CD4-positive, alpha-beta T cell treated with Interleukin-2 at 100 ng/mL for 4 hours (primary cell): ENCODE data around the gene PRKCD.

Experiments used
- DNase-seq: peaks from one replicate; pipeline ENCODE4 v3.0.0-alpha.2; 2020; ENCODE audit warnings: low spot score

Gene PRKCD

DNA sequence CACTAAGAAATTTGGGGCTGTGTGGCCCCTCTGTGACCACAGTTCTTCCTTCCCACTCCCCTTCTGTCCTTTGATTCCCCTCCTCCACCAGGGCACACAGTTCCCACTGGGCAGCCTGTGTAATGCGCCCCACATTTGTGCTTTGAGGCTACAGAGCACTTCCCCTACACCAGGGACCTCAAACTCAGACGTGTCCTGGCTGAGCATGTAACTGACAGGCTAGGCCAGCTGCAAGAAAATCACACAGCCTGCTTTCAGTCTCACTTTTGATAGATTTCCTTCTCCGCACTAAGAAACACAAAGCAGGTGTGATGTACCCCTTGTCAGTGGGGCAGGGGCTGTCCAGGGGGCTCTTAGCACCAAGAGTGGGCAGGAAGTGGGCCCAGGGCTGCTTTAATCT lies 29.6 kb downstream of the PRKCD start:
- no peak for DNase-seq

DNA sequence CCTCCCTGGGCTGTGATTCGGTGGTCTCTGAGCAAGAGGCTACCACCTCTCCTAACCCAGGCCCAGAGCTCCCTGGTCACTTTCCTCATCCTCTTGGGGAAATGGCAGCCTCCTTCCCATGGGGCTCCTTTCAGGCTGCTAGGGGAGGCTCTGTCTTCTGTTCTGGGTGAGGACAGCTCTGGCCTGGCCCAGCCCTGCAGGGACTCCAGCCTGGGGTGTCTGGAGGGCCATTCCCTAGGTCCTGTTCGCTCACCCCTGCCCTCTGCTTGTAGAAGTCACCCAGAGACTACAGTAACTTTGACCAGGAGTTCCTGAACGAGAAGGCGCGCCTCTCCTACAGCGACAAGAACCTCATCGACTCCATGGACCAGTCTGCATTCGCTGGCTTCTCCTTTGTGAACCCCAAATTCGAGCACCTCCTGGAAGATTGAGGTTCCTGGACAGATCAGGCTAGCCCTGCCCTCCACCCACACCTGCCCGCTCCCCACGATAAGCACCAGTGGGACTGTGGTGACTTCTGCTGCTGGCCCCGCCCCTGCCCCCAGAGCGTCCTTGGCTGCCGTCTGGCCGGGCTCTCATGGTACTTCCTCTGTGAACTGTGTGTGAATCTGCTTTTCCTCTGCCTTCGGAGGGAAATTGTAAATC lies 30.9 kb downstream of the PRKCD start:
- no peak for DNase-seq

- no peak for DNase-seq
Observed at GRCh38 chr3:53192608-53193007, 31.6 kb downstream of the PRKCD start.

GRCh38 chr3:53193466-53194209 lies 32.6 kb downstream of the PRKCD start:
- no peak for DNase-seq

DNA sequence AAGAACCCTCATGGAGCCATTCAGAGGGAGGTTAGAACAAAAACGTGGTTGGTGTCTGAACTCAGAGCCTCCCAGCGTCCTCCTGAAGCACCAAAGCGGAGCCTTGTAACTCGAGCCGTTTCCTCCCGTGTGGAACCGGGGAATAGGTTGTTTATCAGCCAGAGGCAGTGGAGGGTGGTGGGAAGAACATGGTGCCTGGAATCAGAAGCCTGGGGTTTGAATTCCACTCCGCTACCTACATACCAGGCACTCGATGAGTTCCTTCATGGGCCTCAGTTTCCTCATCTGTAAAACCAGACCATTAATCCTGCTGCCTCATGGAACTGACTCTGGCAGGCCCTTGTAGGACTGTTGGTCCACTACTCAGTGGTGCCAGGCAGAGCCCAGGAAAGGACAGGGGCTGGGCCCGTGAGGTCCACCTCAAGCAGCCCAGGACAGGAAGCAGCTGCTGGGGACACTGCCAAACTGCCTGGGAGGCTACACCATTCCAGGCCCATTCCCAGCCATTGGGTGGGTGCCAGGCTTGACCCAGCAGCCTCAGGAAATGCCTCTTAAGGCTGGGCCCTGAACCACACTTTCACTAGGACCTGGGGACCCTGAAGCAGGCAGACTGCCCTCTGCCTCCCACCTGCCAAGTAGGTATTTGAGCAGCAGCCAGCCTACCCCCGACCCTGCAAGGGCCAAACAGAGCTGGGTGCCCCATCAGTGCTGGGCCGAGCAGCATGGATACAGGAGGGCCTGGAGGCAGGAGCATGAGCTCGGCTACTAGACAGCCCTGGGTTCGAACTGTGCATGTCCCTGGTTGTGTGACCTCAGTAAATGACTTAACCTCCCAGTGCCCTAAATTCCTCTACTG lies 33.4 kb downstream of the PRKCD start:
- DNase-seq: no peak

- no peak for DNase-seq
Observed at GRCh38 chr3:53195066-53195450, 34.0 kb downstream of the PRKCD start.

DNA sequence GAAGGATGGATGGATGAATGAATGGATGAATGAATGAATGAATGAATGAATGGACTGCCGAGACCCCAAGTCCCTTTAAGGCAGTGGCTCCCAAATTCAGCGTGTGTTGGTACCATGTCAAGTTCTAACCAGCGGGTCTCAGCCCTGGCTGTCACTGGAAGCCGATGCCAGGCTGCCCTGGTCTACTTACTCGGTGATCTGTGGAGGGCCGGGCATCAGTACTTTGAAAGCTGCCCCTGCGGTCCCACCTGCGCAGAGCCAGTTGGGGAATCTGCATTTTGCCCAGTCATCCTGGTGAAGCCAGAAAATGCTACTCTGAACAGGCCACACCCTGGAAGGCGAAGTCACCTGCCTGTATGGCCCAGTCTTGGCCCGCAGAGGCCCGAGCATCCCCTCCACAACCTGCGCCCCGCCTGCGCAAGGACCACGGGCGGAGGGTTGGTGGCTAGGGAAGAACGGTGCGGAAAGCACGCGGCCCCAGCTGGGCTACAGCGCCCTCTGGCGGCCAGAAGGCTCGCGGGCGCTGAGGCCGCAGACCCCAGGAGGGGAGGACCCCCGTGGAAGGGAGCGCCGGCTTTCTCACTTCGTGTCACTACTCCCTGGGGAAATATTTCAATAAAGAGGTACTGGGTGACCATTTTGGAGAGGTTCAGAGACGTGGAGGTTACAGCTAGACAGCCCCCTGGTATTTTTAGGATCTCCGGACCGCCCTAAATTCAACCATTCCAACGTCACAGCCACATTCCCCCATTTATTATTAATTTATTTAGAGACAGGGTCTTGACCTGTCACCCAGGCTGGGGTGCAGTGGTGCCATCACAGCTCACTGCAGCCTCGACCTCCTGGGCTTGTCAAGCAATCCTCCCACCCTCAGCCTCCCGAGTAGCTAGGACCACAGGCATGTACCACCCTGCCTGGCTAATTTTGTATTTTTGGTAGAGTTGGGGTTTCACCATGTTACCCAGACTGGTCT lies 34.9 kb downstream of the PRKCD start:
- DNase-seq: peak; percentile 47

- DNase-seq: peak; percentile 41
Observed at GRCh38 chr3:53196575-53197407, 35.8 kb downstream of the PRKCD start.

- no peak for DNase-seq
Observed at GRCh38 chr3:53198256-53198977, 37.4 kb downstream of the PRKCD start.

GRCh38 chr3:53198996-53199395 lies 38.0 kb downstream of the PRKCD start:
- DNase-seq: no peak

- DNase-seq: no peak
Observed at GRCh38 chr3:53199834-53200233, 38.8 kb downstream of the PRKCD start.

- DNase-seq: no peak
Observed at GRCh38 chr3:53200501-53201498, 39.8 kb downstream of the PRKCD start.

GRCh38 chr3:53202331-53203015 lies 41.5 kb downstream of the PRKCD start:
- DNase-seq: no peak

GRCh38 chr3:53211706-53212702 lies 51.0 kb downstream of the PRKCD start:
- no peak for DNase-seq

DNA sequence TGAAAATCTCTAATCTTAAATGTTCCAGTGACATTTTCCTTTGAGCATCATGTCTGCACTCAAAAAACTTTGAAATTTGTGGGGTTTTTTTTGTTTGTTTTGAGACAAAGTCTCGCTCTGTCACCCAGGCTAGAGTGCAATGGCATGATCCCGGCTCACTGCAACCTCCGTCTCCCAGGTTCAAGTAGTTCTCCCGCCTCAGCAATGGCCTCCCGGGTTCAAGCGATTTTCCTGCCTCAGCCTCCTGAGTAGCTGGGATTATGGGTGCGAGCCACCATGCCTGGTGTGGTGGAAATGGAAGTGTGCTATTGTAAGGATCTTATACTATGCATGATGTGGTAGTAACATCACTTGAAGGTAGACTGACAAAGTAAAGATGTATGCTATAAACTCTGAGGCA lies 52.3 kb downstream of the PRKCD start:
- no peak for DNase-seq

- no peak for DNase-seq
Observed at GRCh38 chr3:53215816-53216215, 54.8 kb downstream of the PRKCD start.

DNA sequence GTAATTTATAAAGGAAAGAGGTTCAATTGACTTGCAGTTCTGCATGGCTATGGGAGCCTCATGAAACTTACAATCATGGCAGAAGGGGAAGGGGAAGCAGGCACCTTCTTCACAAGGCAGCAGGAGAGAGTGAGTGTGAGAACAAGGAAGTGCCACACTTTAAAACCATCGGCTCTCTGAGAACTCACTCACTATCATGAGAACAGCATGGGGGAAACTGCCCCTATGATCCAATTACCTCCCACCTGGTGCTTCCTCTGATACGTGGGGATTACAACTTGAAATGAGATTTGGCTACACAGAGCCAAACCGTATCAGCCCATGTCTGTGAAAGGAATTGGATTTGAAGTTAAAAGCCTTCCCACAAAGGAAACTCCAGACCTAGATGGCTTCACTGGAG lies 55.7 kb downstream of the PRKCD start:
- DNase-seq: no peak
